ENCODE data around the gene DDX51.

GRCh38 chr12:132191715-132192553 is 47.8 kb upstream of the DDX51 start:
- TF ChIP-seq CTCF (conservative IDR thresholded peaks at IDR 0.05; ENCODE audit: low read depth, low read length) (no peak), POLR2A (IDR thresholded peaks at IDR 0.05; ENCODE audit: low read depth, low read length) (no peak), FOS (IDR thresholded peaks at IDR 0.05; ENCODE audit: low read depth, low read length) (no peak), RFX5 (IDR thresholded peaks at IDR 0.05; ENCODE audit: low read depth, low read length) (no peak), CEBPB (IDR thresholded peaks at IDR 0.05; ENCODE audit: low read depth, low read length) (no peak), MXI1 (IDR thresholded peaks at IDR 0.05; ENCODE audit: borderline replicate concordance, low read depth, low read length) (no peak)
- TF ChIP-seq, protein P1, sequence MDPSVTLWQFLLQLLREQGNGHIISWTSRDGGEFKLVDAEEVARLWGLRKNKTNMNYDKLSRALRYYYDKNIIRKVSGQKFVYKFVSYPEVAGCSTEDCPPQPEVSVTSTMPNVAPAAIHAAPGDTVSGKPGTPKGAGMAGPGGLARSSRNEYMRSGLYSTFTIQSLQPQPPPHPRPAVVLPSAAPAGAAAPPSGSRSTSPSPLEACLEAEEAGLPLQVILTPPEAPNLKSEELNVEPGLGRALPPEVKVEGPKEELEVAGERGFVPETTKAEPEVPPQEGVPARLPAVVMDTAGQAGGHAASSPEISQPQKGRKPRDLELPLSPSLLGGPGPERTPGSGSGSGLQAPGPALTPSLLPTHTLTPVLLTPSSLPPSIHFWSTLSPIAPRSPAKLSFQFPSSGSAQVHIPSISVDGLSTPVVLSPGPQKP (IDR thresholded peaks at IDR 0.05; ENCODE audit: borderline replicate concordance, low read depth, low read length): no peak
- TF ChIP-seq, protein P2, sequence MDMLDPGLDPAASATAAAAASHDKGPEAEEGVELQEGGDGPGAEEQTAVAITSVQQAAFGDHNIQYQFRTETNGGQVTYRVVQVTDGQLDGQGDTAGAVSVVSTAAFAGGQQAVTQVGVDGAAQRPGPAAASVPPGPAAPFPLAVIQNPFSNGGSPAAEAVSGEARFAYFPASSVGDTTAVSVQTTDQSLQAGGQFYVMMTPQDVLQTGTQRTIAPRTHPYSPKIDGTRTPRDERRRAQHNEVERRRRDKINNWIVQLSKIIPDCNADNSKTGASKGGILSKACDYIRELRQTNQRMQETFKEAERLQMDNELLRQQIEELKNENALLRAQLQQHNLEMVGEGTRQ (IDR thresholded peaks at IDR 0.05; ENCODE audit: low read depth, low read length): no peak
